Measurements from ENCODE around the gene TTC28. TPM values are rescaled to one million over a fixed set of nuclear protein-coding genes. Genes with fewer than 3 reads are reported as not detected.
"Not testable (repeated sequence)": the region's sequence is repeated elsewhere in the genome, so short reads cannot be mapped to it uniquely, and the experiment has no call there.

Gene TTC28
- total RNA-seq, 2 donors from 2014 or later = 29.2 to 74.6 TPM

DNA sequence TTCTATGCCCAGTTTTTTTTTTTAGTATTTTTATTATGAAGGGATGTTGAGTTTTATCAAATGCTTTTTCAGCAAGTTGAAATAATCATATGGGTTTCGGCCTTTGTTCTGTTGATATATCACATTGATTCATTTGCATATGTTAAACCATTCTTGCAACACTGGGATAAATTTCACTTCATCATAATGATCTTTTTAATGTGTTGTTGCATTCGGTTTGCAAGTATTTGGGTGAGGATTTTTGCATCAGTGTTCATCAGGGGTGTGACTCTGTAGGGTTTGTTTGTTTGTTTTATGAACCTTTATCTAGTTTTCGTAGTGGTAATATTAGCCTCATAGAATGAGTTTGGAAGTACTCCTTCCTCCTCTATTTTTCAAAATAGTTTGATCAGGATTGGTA is 103.5 kb downstream of the TTC28 start:
- Histone ChIP-seq H3K9me3 (no peaks in the 10 kb centered on the region), H3K27ac (no peak overlapping the region), H3K4me3 (no peak overlapping the region), H3K36me3 (no peaks in the 10 kb centered on the region), H3K4me1 (replicated peaks) (peaks cover 2% of the 10 kb centered on the region), H3K27me3 (replicated peaks; ENCODE audit: insufficient read depth) (no peaks in the 10 kb centered on the region)
- TF ChIP-seq, protein P1, sequence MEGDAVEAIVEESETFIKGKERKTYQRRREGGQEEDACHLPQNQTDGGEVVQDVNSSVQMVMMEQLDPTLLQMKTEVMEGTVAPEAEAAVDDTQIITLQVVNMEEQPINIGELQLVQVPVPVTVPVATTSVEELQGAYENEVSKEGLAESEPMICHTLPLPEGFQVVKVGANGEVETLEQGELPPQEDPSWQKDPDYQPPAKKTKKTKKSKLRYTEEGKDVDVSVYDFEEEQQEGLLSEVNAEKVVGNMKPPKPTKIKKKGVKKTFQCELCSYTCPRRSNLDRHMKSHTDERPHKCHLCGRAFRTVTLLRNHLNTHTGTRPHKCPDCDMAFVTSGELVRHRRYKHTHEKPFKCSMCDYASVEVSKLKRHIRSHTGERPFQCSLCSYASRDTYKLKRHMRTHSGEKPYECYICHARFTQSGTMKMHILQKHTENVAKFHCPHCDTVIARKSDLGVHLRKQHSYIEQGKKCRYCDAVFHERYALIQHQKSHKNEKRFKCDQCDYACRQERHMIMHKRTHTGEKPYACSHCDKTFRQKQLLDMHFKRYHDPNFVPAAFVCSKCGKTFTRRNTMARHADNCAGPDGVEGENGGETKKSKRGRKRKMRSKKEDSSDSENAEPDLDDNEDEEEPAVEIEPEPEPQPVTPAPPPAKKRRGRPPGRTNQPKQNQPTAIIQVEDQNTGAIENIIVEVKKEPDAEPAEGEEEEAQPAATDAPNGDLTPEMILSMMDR (IDR thresholded peaks at IDR 0.05) = no peak
- TF ChIP-seq POLR2A (IDR thresholded peaks at IDR 0.05) (no peak), POLR2AphosphoS5 (IDR thresholded peaks at IDR 0.05) (no peak)
- no peak for DNase-seq (ENCODE audit: low spot score)
- 93% methylated on average over 3 of the region's 3 CpGs for WGBS
- intact Hi-C loops (cut with DNase I) = no loop called here

DNA sequence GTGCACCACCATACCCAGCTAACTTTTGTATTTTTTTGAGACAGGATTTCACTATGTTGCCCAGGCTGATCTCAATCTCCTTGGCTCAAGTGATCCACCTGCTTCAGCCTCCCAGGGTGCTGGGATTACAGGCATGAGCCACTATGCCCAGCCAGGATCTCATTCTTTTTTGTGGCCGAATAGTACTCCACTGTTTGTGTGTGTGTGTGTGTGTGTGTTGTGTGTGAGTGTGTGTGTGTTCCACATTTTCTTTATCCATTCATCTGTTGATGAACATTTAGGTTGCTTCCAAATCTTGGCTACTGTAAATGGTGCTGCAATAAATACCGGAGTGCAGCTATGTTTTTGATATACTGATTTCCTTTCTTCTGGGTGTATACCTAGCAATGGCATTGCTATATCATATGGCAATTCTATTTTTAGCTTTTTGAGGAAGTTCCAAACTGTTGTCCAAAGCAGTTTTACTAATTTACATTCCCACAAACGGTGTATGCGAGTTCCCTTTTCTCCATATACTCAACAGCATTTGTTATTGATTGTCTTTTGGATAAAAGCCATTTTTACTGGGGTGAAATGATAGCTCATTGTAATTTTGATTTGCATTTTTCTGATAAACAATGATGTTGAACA is 105.4 kb downstream of the TTC28 start:
- no peak overlapping the region for H3K27ac ChIP-seq
- intact Hi-C loops (cut with DNase I) = no loop called here
- no peak overlapping the region for H3K4me3 ChIP-seq
- TF ChIP-seq, protein P1 (IDR thresholded peaks at IDR 0.05) = no peak
- TF ChIP-seq POLR2AphosphoS5 (IDR thresholded peaks at IDR 0.05) = no peak
- no peak for TF ChIP-seq POLR2A (IDR thresholded peaks at IDR 0.05)
- H3K27me3 ChIP-seq (replicated peaks; ENCODE audit: insufficient read depth) = no peaks in the 10 kb centered on the region
- no peaks in the 10 kb centered on the region for H3K9me3 ChIP-seq
- DNase-seq (ENCODE audit: low spot score) = no peak
- H3K36me3 ChIP-seq = no peaks in the 10 kb centered on the region
- WGBS = 85% methylated on average over 4 of the region's 4 CpGs
- peaks cover 2% of the 10 kb centered on the region for H3K4me1 ChIP-seq (replicated peaks)

DNA sequence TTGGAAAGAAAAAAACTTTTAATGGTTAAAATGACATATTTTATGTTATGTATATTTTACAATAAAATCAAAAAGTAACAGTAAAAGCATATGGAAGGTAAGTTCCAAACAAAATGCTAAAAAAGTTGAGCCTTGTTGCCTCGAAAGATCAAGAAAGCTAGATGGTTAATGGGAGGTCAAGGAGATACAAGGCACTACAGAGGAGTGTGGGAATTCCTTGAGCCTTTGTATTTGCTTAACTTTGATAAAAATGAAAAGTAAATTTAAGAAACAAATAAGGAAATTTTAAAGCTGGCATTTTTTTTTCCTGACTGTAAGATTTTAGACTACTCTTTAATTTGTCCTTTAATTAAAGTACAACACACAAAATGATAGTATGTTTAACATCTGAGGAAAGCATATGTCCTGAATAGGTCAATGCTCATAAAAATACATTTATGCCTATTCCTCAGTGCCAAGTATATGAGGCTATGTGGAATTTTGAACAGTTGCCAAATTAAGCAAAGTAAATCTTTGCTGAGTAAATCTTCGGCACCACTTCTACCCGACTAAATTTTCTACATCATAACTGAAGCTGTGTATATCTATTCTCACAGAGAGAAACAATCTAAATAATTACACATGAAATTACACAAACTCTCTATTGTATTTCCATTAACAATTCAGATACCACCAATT is 108.8 kb downstream of the TTC28 start:
- H3K9me3 ChIP-seq = no peaks in the 10 kb centered on the region
- intact Hi-C loops (cut with DNase I) = no loop called here
- no peak overlapping the region for H3K27ac ChIP-seq
- H3K4me3 ChIP-seq = no peak overlapping the region
- 48% methylated on average over 3 of the region's 3 CpGs for WGBS
- TF ChIP-seq, protein P1 (IDR thresholded peaks at IDR 0.05) = no peak
- TF ChIP-seq POLR2A (IDR thresholded peaks at IDR 0.05) (no peak), POLR2AphosphoS5 (IDR thresholded peaks at IDR 0.05) (no peak)
- DNase-seq (ENCODE audit: low spot score) = no peak
- H3K27me3 ChIP-seq (replicated peaks; ENCODE audit: insufficient read depth) = no peaks in the 10 kb centered on the region
- no peaks in the 10 kb centered on the region for H3K36me3 ChIP-seq
- H3K4me1 ChIP-seq (replicated peaks) = peaks cover 2% of the 10 kb centered on the region

DNA sequence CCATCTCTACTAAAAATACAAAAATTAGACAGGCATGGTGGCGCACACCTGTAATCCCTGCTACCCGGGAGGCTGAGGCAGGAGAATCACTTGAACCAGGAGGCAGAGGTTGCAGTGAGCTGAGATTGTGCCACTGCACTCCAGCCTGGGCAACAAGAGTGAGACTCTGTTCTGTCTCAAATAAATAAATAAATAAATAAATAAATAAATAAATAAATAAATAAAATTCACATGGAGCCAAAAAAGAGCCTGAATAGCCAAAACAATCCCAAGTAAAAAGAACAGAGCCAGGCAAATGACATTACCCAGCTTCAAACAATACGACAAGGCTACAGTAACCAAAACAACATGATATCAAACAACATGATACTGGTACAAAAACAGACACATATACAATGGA is 110.7 kb downstream of the TTC28 start:
- intact Hi-C loops (cut with DNase I); DNase-seq (ENCODE audit: low spot score): not testable (repeated sequence)
- 97% methylated on average over 3 of the region's 3 CpGs for WGBS

DNA sequence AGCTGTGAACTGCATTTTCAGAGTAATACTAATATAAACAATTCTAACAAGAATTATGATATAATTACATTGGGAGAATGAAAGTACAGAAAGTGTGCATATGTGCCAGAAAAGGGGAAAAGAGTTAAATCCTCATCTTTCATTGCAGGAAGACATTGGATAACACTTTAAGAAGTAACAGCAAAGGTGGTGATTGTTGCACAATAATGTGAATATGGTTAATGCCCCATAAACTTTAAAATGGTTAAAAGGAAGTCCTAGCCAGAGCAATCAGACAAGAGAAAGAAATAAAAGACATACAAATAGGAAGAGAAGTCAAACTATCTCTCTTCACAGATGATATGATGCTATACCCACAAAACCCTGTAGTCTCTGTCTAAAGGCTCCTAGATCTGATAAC is 111.5 kb downstream of the TTC28 start:
- TF ChIP-seq POLR2AphosphoS5 (IDR thresholded peaks at IDR 0.05) = no peak
- TF ChIP-seq, protein P1 (IDR thresholded peaks at IDR 0.05) = no peak
- no peak for TF ChIP-seq POLR2A (IDR thresholded peaks at IDR 0.05)
- no peak for DNase-seq (ENCODE audit: low spot score)
- H3K4me3 ChIP-seq = no peak overlapping the region
- no peaks in the 10 kb centered on the region for H3K36me3 ChIP-seq
- H3K9me3 ChIP-seq = no peaks in the 10 kb centered on the region
- intact Hi-C loops (cut with DNase I) = no loop called here
- H3K27me3 ChIP-seq (replicated peaks; ENCODE audit: insufficient read depth) = no peaks in the 10 kb centered on the region
- peaks cover 2% of the 10 kb centered on the region for H3K4me1 ChIP-seq (replicated peaks)
- H3K27ac ChIP-seq = no peak overlapping the region

More for the DNA sequence above, 110.7 kb downstream of the TTC28 start:
- H3K27ac ChIP-seq; H3K27me3 ChIP-seq (replicated peaks; ENCODE audit: insufficient read depth); H3K4me1 ChIP-seq (replicated peaks); H3K4me3 ChIP-seq; H3K36me3 ChIP-seq; H3K9me3 ChIP-seq: not testable (repeated sequence)

DNA sequence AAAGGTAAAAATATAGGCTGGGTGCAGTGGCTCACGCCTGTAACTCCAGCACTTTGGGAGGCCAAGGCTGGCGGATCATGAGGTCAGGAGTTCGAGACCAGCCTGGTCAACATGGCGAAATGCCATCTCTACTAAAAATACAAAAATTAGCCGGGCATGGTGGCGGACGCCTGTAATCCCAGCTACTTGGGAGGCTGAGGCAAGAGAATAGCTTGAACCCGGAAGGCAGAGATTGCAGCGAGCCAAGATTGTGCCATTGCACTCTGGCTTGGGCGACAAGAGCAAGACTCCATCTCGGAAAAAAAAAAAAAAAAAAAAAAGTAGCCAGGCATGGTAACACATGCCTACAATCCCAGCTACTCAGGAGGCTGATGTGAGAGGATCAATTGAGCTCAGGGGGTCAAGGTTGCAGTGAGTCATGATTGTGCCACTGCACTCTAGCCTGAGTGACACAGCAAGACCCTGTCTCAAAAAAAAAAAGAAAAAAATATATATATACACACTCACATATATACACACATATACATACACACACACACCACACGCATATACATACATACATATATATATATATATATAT is 112.6 kb downstream of the TTC28 start:
- H3K4me3 ChIP-seq; intact Hi-C loops (cut with DNase I); H3K9me3 ChIP-seq; H3K27ac ChIP-seq; H3K27me3 ChIP-seq (replicated peaks; ENCODE audit: insufficient read depth); DNase-seq (ENCODE audit: low spot score); H3K4me1 ChIP-seq (replicated peaks); H3K36me3 ChIP-seq: not testable (repeated sequence)
- WGBS = 88% methylated on average over 12 of the region's 12 CpGs
